HAP-1 (cell line): ENCODE results near the gene PARP1.

Source experiments
- DNase-seq, 2 experiments: peaks; one replicate each; pipeline ENCODE4 v3.0.0-alpha.2; 2016 to 2020; ENCODE audit warnings: low spot score in 2 of 2
- H3K27me3 ChIP-seq: fragments of 250-450 bp; sonication (Bioruptor Pico); 2 replicates; pipeline ENCODE4 v1.5.1; 2020; ENCODE audit warnings: low read depth, mild to moderate bottlenecking, moderate library complexity
- H3K36me3 ChIP-seq: fragments of 250-450 bp; sonication (Bioruptor Pico); replicated peaks from 2 replicates; pipeline ENCODE4 v1.5.1; 2020; ENCODE audit warnings: mild to moderate bottlenecking
- H3K4me1 ChIP-seq: fragments of 250-450 bp; sonication (Bioruptor Pico); 2 replicates; pipeline ENCODE4 v1.5.1; 2020; ENCODE audit warnings: mild to moderate bottlenecking
- H3K4me3 ChIP-seq: fragments of 250-450 bp; sonication (Bioruptor Pico); 2 replicates; pipeline ENCODE4 v1.5.1; 2020; ENCODE audit warnings: mild to moderate bottlenecking, moderate library complexity
- H3K9me3 ChIP-seq: fragments of 250-450 bp; sonication (Bioruptor Pico); 2 replicates; pipeline ENCODE4 v1.5.1; 2020; ENCODE audit warnings: mild to moderate bottlenecking, moderate library complexity
- in situ Hi-C: fragments of 300-500 bp; cut with MboI; formaldehyde crosslinking; loops from 3 replicates; pipeline ENCODE4 v1.14.3; 2020; ENCODE audit warnings: low sequenced_read_pairs, inconsistent platforms, mixed read lengths

Gene PARP1

DNA sequence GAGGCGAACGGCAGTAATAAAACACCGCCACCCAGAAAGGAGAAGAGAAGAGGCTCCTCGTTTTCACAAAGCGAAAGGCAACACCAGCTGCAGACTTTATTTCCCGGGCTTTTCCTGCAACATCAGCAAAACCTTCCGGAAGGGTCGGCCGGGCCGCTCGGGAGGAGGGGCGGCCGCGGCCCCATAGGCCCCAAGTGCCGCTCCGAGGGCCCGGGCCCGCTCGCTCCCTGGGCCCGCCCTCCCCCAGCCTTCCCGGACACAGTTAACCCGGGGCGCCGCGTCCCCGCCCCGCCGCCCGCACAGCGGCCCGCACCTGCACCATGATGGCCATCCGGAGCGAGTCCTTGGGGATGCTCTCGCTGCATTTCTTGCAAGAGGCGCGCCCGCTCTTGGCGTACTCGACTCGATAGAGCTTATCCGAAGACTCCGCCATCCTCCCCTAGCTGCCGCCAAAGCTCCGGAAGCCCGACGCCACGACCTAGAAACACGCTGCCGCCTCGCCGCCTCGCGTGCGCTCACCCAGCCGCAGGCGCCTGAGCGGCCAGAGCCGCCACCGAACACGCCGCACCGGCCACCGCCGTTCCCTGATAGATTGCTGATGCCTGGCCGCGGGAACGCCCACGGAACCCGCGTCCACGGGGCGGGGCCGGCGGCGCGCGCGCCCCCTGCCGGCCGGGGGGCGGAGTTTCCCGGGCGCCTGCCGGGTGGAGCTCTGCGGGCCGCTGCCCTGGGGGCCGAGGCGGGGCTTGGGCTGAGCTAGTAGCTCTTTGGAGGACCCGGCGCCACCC lies at the start of gene PARP1:
PARP1 (minus strand) TSS at position 597 of the 788 bp plus-strand sequence; CDS start at position 433, 164 bp downstream.
- Histone ChIP-seq H3K4me1 (peaks cover 28% of the 10 kb centered on the region), H3K4me3 (peak within 1 kb of the TSS; percentile 85), H3K9me3 (no peaks in the 10 kb centered on the region), H3K27me3 (no peaks in the 10 kb centered on the region), H3K36me3 (peaks cover 7% of the 10 kb centered on the region)
- peak; percentile 91 to 99 for DNase-seq
- in situ Hi-C loops = no loop called here

DNA sequence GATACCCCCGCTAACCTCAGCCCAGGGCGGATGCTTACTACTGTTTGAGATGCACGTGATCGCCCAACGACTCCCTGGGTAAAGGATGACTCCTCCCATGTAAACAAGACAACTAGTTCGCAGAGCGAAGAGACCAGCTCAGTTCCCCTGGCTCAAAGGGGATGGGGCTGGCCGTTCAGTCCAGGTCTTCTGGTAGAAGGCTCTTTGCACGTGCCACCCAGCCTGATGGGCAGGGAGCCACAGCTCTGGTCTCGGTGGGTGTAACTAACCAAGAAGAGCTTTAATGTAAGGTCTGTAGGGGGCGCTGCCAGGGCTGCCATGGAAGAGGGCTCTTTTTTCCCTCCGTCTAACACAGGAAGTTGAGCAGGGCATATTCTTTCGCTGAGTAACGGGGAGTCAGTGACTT lies 49.4 kb upstream of the PARP1 start:
- Histone ChIP-seq H3K9me3 (no peaks in the 10 kb centered on the region), H3K36me3 (no peaks in the 10 kb centered on the region), H3K4me1 (peaks cover 10% of the 10 kb centered on the region; the same call in 1 of the 2 replicates), H3K4me3 (no peak overlapping the region), H3K27me3 (no peaks in the 10 kb centered on the region)
- in situ Hi-C loops = no loop called here
- DNase-seq = peak in 1 of 2 experiments; percentile 35

GRCh38 chr1:226455843-226456242 lies 48.0 kb upstream of the PARP1 start:
- in situ Hi-C loops = no loop called here
- Histone ChIP-seq H3K4me3 (no peak overlapping the region), H3K27me3 (no peaks in the 10 kb centered on the region), H3K36me3 (no peaks in the 10 kb centered on the region), H3K9me3 (no peaks in the 10 kb centered on the region), H3K4me1 (peaks cover 10% of the 10 kb centered on the region; the same call in 1 of the 2 replicates)
- no peak for DNase-seq

GRCh38 chr1:226454349-226454748 lies 46.5 kb upstream of the PARP1 start:
- Histone ChIP-seq H3K9me3 (no peaks in the 10 kb centered on the region), H3K27me3 (no peaks in the 10 kb centered on the region), H3K4me3 (no peak overlapping the region), H3K4me1 (peaks cover 10% of the 10 kb centered on the region; the same call in 1 of the 2 replicates), H3K36me3 (no peaks in the 10 kb centered on the region)
- in situ Hi-C loops = no loop called here
- DNase-seq = peak in 1 of 2 experiments; percentile 36

DNA sequence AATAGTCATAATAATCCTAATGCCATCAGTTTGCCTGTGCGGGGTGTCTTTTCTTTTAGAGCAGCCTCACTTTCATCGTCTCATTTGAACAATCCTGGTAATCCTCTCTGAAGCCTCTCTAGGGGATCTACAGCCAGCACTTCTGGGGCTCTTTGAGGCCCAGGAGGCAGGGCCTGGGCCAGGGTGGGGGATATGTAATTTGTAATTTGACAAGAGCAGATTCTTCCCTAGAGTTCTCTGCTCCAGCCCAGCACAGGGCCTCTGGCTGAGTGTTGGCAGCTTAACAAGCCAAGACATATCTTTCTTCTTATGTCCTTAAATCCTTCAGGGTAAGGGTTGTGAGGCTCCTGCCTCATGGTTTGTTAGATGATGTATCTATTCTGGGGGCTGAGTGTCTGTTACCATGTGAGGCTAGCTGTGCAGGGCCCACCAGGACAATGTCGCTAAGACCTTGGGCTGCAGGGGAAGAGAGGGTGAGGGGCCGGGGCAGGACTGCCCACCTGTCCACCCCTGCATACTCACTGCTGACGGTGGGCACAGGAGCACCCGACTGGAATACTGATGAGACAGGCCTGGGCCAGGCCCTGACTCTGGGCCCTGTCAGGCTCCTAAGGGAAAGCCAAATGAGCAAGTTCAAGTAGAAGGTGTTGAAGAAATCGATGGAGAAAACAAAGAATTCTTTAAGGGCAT lies 45.3 kb upstream of the PARP1 start:
- Histone ChIP-seq H3K9me3 (no peaks in the 10 kb centered on the region), H3K27me3 (no peaks in the 10 kb centered on the region), H3K36me3 (no peaks in the 10 kb centered on the region), H3K4me1 (peaks cover 17% of the 10 kb centered on the region), H3K4me3 (no peak overlapping the region)
- in situ Hi-C loops = no loop called here
- DNase-seq = no peak

DNA sequence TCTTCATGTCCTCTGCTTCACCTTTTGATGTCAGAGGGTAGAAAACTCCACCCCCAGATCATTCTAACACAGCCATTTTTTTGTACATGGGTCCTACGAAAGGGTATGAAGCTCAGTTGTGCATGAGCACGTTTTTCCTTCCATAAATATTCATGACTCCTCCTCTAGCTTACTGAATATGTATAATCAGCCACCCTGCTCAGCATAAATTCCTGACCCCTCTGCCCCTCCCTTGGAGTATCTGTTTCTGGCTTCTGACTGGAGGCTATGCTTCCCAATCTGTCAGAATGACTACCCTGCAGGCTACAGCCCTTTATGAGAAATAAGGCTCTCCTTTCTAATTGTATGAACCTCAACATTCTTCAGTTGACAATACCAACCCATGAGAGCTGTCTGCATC lies 42.8 kb upstream of the PARP1 start:
- in situ Hi-C loops = no loop called here
- H3K4me1 ChIP-seq = peaks cover 22% of the 10 kb centered on the region
- no peaks in the 10 kb centered on the region for H3K27me3 ChIP-seq
- H3K9me3 ChIP-seq = no peaks in the 10 kb centered on the region
- DNase-seq = no peak
- no peak overlapping the region for H3K4me3 ChIP-seq
- H3K36me3 ChIP-seq = no peaks in the 10 kb centered on the region

DNA sequence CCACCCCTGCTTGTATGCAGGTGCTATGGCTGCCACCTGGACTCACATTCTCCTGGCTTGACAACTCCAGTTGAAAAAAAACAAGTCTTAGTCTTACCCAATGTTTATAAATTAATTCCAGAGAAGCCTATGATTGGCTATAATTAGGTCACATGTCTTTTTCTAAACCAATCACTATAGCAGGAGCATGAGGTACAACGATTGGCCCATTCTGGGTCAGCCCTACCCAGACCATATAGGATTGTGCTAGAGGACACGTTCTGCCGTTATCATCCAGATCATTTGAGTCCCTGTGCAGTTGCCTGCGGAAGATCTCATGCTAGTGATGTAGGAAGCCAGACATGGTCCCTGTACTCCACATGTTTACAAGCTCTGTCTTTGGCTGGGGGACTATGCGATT lies 41.9 kb upstream of the PARP1 start:
- Histone ChIP-seq H3K4me3 (no peak overlapping the region), H3K9me3 (no peaks in the 10 kb centered on the region), H3K27me3 (no peaks in the 10 kb centered on the region), H3K4me1 (peaks cover 21% of the 10 kb centered on the region), H3K36me3 (no peaks in the 10 kb centered on the region)
- DNase-seq = no peak
- in situ Hi-C loops = no loop called here

DNA sequence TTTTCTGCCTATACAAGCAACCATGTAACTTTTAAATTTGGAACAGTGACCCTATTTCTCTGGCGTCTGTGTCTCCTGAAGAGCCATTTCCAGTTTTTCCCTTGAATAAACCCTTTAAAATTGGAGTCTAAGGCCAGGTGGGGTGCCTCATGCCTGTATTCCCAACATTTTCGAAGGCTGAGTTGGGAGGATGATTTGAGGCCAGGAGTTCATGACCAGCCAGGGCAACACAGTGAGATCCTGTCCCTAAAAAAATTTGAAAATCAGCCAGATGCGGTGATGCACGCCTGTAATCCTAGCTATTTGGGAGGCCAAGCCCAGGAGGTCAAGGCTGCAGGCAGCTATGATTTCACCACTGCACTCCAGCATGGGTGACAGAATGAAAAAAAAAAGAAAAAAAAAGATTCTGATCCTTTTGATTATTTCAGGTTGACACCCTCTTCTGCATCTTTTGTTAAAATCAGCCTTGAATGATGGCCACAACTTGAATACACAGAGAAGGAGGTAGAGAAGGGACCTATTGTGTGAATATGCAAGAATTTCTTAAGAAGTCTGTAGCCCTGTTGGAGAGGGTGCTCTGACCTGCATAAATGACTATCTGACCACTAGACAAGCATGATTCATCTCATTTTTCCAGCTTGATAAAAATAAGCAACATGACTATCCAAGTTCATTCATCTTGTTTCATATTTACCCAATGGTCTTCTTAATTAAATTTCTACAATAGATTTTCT lies 40.2 kb upstream of the PARP1 start:
- Histone ChIP-seq H3K4me3 (no peak overlapping the region), H3K9me3 (no peaks in the 10 kb centered on the region), H3K27me3 (peaks cover 7% of the 10 kb centered on the region), H3K4me1 (peaks cover 12% of the 10 kb centered on the region), H3K36me3 (no peaks in the 10 kb centered on the region)
- DNase-seq = peak in 1 of 2 experiments; percentile 72
- in situ Hi-C loops = no loop called here

GRCh38 chr1:226446094-226446493 lies 38.2 kb upstream of the PARP1 start:
- Histone ChIP-seq H3K27me3 (peaks cover 7% of the 10 kb centered on the region), H3K4me1 (peaks cover 12% of the 10 kb centered on the region), H3K9me3 (no peaks in the 10 kb centered on the region), H3K36me3 (no peaks in the 10 kb centered on the region), H3K4me3 (no peak overlapping the region)
- in situ Hi-C loops = no loop called here
- DNase-seq = no peak

DNA sequence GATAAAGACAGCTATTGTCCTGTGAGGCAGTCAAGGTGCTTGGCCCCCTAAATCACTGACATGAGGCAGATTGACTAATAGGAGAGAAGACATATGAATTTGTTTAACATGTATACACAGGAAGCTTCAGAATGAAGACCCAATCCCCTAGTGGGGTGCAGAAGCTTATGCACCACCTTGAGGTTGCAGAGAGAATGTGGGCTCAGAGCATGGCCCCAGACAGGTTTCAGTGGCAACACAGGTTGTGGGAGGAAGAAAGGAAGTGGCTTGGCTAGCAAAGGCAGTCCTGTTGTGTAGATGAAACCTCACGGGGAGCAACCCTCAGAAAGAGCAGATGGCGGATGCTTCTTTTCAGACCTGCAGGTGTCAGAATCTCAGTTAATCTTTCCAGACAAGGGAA lies 37.0 kb upstream of the PARP1 start:
- DNase-seq = no peak

DNA sequence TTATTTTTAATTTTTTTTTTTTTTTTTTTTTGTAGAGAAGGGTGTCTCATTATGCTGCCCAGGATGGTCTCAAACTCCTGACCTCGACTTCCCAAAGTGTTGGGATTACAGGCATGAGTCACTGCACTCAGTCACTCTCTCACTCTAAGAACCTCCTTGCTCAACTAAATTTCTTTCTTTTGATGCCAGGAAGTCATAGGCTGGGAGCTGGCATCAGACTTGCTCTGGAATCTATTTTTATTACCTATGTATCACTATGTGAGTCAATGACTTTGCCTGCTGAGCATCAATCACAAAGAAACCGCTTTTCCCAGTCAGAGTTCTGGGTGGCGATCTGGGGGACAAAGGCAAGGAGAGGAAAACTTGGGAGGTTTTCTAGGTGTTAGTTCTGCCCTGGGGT lies 35.5 kb upstream of the PARP1 start:
- no peak for DNase-seq
- Histone ChIP-seq H3K4me3 (no peak overlapping the region), H3K4me1 (peaks cover 6% of the 10 kb centered on the region), H3K36me3 (no peaks in the 10 kb centered on the region), H3K27me3 (peaks cover 7% of the 10 kb centered on the region), H3K9me3 (no peaks in the 10 kb centered on the region)
- in situ Hi-C loops = no loop called here

More for the DNA sequence above, 37.0 kb upstream of the PARP1 start:
- Histone ChIP-seq H3K9me3 (no peaks in the 10 kb centered on the region), H3K4me3 (no peak overlapping the region), H3K4me1 (peaks cover 12% of the 10 kb centered on the region), H3K27me3 (peaks cover 7% of the 10 kb centered on the region), H3K36me3 (no peaks in the 10 kb centered on the region)
- in situ Hi-C loops = no loop called here

DNA sequence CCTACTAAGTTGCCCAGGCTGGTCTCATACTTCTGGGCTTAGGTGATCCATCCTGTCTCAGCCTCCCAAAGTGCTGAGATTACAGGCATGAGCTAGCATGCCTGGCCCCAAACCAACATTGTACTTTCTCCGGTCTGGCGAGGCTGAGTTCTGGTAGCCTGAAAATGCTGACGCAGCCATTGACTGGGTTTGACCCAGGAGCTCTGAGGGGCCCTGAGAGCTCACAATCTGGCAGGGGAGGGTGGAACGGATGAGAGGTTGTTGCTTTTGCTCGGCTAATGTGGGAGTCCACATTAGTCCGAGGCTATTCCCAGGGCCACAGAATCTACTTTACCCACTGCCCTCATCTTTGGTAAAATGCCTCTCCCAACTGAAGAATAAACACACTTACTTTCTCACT lies 35.1 kb upstream of the PARP1 start:
- Histone ChIP-seq H3K9me3 (no peaks in the 10 kb centered on the region), H3K4me1 (peaks cover 4% of the 10 kb centered on the region), H3K36me3 (no peaks in the 10 kb centered on the region), H3K4me3 (no peak overlapping the region), H3K27me3 (peaks cover 7% of the 10 kb centered on the region)
- in situ Hi-C loops = no loop called here
- DNase-seq = no peak

DNA sequence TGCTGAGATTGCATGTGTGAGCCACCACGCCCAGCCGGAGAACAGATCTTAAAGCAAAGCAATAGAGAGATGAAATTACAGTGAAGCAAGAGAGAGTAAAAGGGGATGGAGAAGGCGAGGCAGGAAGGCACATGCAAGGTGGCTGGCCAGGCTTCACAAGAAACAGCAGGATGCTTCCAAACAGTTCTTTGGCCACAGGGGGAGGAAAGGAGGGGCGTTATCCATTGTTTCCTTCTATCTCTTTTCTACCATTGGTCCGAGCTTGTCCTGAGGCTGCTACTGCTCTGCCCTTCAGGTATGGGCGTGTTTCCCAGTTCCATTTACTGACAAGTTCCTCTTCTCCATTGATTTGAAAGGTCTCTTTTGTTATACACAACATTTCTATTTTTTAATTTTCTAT lies 33.7 kb upstream of the PARP1 start:
- in situ Hi-C loops = no loop called here
- H3K36me3 ChIP-seq = no peaks in the 10 kb centered on the region
- no peak for DNase-seq
- H3K27me3 ChIP-seq = peaks cover 15% of the 10 kb centered on the region
- H3K4me3 ChIP-seq = no peak overlapping the region
- no peaks in the 10 kb centered on the region for H3K9me3 ChIP-seq
- no peaks in the 10 kb centered on the region for H3K4me1 ChIP-seq

DNA sequence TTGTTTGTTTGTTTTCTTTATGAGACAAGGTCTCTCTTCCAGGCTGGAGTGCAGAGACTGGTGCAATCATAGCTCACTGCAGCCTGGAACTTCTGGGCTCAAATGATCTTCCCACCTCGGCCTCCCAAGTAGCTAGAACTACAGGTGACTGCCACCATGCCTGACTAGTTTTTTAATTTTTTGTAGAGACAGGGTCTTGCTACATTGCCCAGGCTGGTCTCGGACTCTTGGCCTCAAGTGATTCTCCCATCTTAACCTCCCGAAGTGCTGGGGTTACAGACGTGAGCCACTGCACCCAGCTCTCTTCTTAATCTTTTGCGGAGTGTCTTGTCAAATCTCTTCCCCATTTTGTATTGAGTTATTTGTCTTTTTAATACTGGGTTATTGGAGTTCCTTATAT lies 32.6 kb upstream of the PARP1 start:
- Histone ChIP-seq H3K36me3 (no peaks in the 10 kb centered on the region), H3K27me3 (peaks cover 15% of the 10 kb centered on the region)

More for the DNA sequence above, 32.6 kb upstream of the PARP1 start:
- no peaks in the 10 kb centered on the region for H3K4me1 ChIP-seq
- no peaks in the 10 kb centered on the region for H3K9me3 ChIP-seq
- no peak overlapping the region for H3K4me3 ChIP-seq
- in situ Hi-C loops = no loop called here
- no peak for DNase-seq
